Upper lobe of left lung (tissue), 6 donors: ENCODE data around the gene DEPP1. TPM values are rescaled to one million over a fixed set of nuclear protein-coding genes. Genes with fewer than 3 reads are reported as not detected.

Source experiments
- ATAC-seq, 2 donors: fragments of 200-7000 bp; cut with Tn5 transposase; one replicate each; pipeline ENCODE4 v1.9.1; 2022; ENCODE audit warnings: mild to moderate bottlenecking in 2 of 2, moderate library complexity in 2 of 2; ENCODE audit not compliant: low FRiP score in 2 of 2
- DNase-seq, 2 donors: peaks; one replicate each; pipeline ENCODE4 v3.0.0-alpha.2; 2019 to 2020
- H3K27ac ChIP-seq, 4 donors: fragments of 200-600 bp; sonication (generic); one replicate each; pipeline ENCODE4 v1.5.1; 2016 to 2019
- H3K27me3 ChIP-seq, 4 donors: fragments of 200-600 bp; sonication (generic); one replicate each; pipeline ENCODE4 v1.5.1; 2017 to 2019
- H3K36me3 ChIP-seq, 4 donors: fragments of 200-600 bp; sonication (generic); one replicate each; pipeline ENCODE4 v1.5.1; 2016 to 2019
- H3K4me1 ChIP-seq, 4 donors: fragments of 200-600 bp; sonication (generic); one replicate each; pipeline ENCODE4 v1.5.1; 2018 to 2019
- H3K4me3 ChIP-seq, 4 donors: fragments of 200-600 bp; sonication (generic); one replicate each; pipeline ENCODE4 v1.5.1; 2017 to 2019; ENCODE audit warnings: mild to moderate bottlenecking in 2 of 4, moderate library complexity in 1 of 4
- H3K9me3 ChIP-seq, 4 donors: fragments of 200-600 bp; sonication (generic); one replicate each; pipeline ENCODE4 v1.5.1; 2018 to 2019
- EP300 ChIP-seq, 4 donors: sonication (generic); formaldehyde crosslinking; IDR thresholded peaks; one replicate each; pipeline ENCODE4 v1.5.1; 2017; ENCODE audit warnings: antibody characterized with exemption in 4 of 4, control low read depth in 2 of 4
- POLR2A ChIP-seq, 4 donors: fragments of 450-650 bp; IDR thresholded peaks; one replicate each; pipeline ENCODE4 v1.5.1; 2016 to 2017; ENCODE audit warnings: antibody characterized with exemption in 4 of 4, mild to moderate bottlenecking in 2 of 4
- POLR2AphosphoS5 ChIP-seq, 2 donors: sonication (generic); formaldehyde crosslinking; IDR thresholded peaks; one replicate each; pipeline ENCODE4 v1.5.1; 2017; ENCODE audit warnings: antibody characterized with exemption in 2 of 2
- WGBS, 2 donors: methylation state at CpG; one replicate each; pipeline ENCODE4 v1.1.5; 2017 to 2018; 5-methylcytosine and 5-hydroxymethylcytosine counted together
- total RNA-seq, 6 donors: library from RNA; depleted of rRNA in 4 of 6; stranded (reverse); fragments of >200 nt in 4 of 6; gene quantifications; one replicate each; pipeline versions ENCODE4 v1.1.0 to v1.2.1, GENCODE V29; 2016 to 2021
- TF ChIP-seq, protein P1 (sequence below), 6 experiments: fragments of 450-650 bp in 4 of 6; fragments of 200-600 bp in 2 of 6; sonication (generic) in 2 of 6; IDR thresholded peaks; one replicate each; pipeline ENCODE4 v1.5.1; 2016 to 2019; ENCODE audit warnings: antibody characterized with exemption in 6 of 6
- donor health status: DM: no; HTN: no; CAD: no; lungs with moderate emphysema.
- donor health status: DM: no; HTN: yes; CAD: no; lungs with severe emphysema.

DEPP1 gene
- total RNA-seq, 6 donors from 2014 or later: 42.0 to 405 (median 95.6) TPM

DNA sequence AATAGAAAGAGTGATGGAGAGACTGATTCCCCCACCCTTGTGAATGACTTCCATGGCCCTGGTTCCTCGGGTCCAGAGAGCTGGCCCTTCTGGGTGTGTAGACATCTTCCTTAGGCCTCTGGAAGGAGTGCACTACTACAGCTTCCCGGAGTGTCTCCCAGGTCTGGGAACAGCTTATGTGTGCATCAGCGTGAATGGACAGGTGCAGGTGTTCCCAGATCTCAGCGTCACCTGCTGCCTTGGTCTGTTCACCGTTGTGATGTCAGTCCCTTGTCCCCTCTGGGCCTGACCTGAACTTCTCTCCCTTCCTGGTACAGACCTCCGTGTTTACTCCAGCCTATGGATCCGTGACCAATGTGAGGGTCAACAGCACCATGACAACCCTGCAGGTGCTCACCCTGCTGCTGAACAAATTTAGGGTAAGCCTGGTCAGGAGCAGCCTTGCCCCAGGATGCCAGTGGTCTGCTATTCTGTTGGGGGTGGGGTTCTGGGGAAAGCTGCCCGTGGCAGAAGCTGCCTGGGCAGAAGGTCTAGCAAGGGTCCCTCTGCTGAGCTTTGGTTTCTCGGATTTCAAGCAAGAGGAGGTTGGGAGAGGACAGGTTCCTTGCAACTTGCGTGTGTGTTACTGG lies 10.5 kb upstream of the DEPP1 start:
- Histone ChIP-seq H3K27ac (peak overlapping the region in 3 of 4 donors; percentile 41 to 92 (median 64)), H3K4me1 (peaks cover 43 to 77% (median 59%) of the 10 kb centered on the region in 4 donors), H3K27me3 (no peaks in the 10 kb centered on the region), H3K9me3 (no peaks in the 10 kb centered on the region), H3K4me3 (no peak overlapping the region), H3K36me3 (peaks cover 0 to 44% (median 19%) of the 10 kb centered on the region in 4 donors)
- 98 to 99% methylated on average over 8 to 10 of the region's 10 CpGs for WGBS, 2 donors
- DNase-seq (no peak), ATAC-seq (no peak)
- no peak for TF ChIP-seq EP300 (IDR thresholded peaks at IDR 0.05)

DNA sequence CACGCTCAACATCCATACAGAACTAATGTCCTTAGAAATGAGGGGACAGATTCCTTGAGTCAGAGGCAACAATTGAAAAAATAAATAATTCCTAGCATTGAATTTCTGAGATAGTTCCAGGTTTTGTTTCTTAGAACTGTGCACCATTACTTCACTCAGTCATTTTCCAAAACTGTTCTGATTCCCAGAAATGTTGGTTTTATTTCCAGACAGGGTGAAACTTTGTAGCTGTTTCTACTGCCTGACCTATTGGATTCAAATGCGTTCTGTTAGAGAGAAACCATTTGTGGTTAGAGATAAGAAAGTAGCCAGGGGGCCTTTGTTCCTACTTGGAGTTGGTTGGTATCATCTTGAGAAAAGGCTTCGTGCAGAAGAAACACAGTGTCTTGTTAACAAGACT lies 8.1 kb upstream of the DEPP1 start:
- DNase-seq (no peak), ATAC-seq (peak in 1 of 2 donors; percentile 16)
- Histone ChIP-seq H3K27me3 (no peaks in the 10 kb centered on the region), H3K27ac (peak overlapping the region in 3 of 4 donors; percentile 29 to 76 (median 75)), H3K9me3 (no peaks in the 10 kb centered on the region), H3K4me1 (peaks cover 46 to 79% (median 64%) of the 10 kb centered on the region in 4 donors), H3K4me3 (no peak overlapping the region), H3K36me3 (peaks cover 0 to 44% (median 9%) of the 10 kb centered on the region in 4 donors)
- TF ChIP-seq POLR2A (IDR thresholded peaks at IDR 0.05) (no peak), POLR2AphosphoS5 (IDR thresholded peaks at IDR 0.05) (peak in 1 of 2 donors; percentile 17), EP300 (IDR thresholded peaks at IDR 0.05) (peak in 1 of 4 donors; percentile 52)
- TF ChIP-seq, protein P1, sequence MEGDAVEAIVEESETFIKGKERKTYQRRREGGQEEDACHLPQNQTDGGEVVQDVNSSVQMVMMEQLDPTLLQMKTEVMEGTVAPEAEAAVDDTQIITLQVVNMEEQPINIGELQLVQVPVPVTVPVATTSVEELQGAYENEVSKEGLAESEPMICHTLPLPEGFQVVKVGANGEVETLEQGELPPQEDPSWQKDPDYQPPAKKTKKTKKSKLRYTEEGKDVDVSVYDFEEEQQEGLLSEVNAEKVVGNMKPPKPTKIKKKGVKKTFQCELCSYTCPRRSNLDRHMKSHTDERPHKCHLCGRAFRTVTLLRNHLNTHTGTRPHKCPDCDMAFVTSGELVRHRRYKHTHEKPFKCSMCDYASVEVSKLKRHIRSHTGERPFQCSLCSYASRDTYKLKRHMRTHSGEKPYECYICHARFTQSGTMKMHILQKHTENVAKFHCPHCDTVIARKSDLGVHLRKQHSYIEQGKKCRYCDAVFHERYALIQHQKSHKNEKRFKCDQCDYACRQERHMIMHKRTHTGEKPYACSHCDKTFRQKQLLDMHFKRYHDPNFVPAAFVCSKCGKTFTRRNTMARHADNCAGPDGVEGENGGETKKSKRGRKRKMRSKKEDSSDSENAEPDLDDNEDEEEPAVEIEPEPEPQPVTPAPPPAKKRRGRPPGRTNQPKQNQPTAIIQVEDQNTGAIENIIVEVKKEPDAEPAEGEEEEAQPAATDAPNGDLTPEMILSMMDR (IDR thresholded peaks at IDR 0.05): no peak
- WGBS, 2 donors: 51 to 62% methylated on average over 3 of the region's 3 CpGs

DNA sequence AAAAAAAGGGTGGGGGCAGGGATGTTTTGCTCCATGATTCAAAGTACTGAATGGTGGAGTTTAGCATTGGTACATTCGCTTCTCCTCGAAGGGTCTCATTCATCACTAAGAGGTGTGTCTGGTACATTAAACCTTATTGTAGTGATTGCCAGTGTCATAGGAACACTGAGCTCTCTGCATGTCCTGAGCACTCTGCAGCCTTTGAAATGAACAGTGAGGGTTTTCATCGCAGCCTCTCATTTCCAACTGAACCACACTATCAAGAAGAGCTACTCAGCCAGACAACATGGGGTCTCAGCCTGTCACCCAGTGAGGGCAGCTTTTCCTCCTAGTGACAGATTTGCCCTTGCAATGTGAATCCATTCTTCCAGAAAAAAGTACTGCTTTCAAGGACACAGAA lies 7.6 kb upstream of the DEPP1 start:
- no peaks in the 10 kb centered on the region for H3K27me3 ChIP-seq
- H3K4me1 ChIP-seq: peaks cover 41 to 79% (median 65%) of the 10 kb centered on the region in 4 donors
- no peak overlapping the region for H3K4me3 ChIP-seq
- peak in 1 of 2 donors; percentile 0 for DNase-seq
- 86 to 93% methylated on average over 3 of the region's 3 CpGs for WGBS, 2 donors
- H3K27ac ChIP-seq: peak overlapping the region; percentile 67 to 78 (median 76)
- TF ChIP-seq, protein P1 (IDR thresholded peaks at IDR 0.05): no peak
- TF ChIP-seq POLR2A (IDR thresholded peaks at IDR 0.05) (no peak), POLR2AphosphoS5 (IDR thresholded peaks at IDR 0.05) (no peak), EP300 (IDR thresholded peaks at IDR 0.05) (no peak)
- H3K36me3 ChIP-seq: peaks cover 0 to 40% (median 9%) of the 10 kb centered on the region in 4 donors
- H3K9me3 ChIP-seq: no peaks in the 10 kb centered on the region
- no peak for ATAC-seq

DNA sequence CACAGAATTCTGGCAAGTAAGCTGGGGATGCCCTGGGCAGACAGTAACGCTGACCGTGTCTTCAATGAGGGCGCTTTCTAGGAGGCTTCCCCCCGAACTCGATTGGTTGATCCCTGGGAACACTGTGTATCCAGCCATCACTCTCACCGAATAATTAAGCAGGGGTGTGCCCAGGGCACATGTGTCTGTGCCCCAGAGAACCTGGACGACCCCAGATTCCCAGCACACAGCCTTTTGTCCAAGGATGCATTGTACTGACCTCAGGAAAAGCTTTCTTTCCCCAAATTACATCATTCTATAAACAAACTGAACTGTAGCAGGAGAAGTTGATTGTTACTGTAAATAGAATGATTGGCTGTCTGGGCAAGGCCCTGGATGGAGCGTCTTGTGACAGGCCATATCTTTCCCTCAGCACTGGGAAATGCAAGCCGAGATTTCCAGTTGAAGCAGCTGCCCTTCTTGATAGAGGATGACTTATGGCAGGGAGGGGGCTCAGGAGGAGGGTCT lies 6.6 kb upstream of the DEPP1 start:
- 34 to 71% methylated on average over 9 of the region's 9 CpGs for WGBS, 2 donors
- TF ChIP-seq POLR2A (IDR thresholded peaks at IDR 0.05) (no peak), EP300 (IDR thresholded peaks at IDR 0.05) (peak in 2 of 4 donors; percentile 86 to 93), POLR2AphosphoS5 (IDR thresholded peaks at IDR 0.05) (peak; percentile 67 to 83)
- TF ChIP-seq, protein P1 (IDR thresholded peaks at IDR 0.05): no peak
- ATAC-seq (no peak), DNase-seq (peak in 1 of 2 donors; percentile 43)
- peaks cover 44 to 80% (median 65%) of the 10 kb centered on the region in 4 donors for H3K4me1 ChIP-seq
- peaks cover 0 to 38% (median 7%) of the 10 kb centered on the region in 4 donors for H3K36me3 ChIP-seq
- peak overlapping the region; percentile 67 to 78 (median 76) for H3K27ac ChIP-seq
- no peaks in the 10 kb centered on the region for H3K9me3 ChIP-seq
- H3K27me3 ChIP-seq: no peaks in the 10 kb centered on the region
- H3K4me3 ChIP-seq: no peak overlapping the region

DNA sequence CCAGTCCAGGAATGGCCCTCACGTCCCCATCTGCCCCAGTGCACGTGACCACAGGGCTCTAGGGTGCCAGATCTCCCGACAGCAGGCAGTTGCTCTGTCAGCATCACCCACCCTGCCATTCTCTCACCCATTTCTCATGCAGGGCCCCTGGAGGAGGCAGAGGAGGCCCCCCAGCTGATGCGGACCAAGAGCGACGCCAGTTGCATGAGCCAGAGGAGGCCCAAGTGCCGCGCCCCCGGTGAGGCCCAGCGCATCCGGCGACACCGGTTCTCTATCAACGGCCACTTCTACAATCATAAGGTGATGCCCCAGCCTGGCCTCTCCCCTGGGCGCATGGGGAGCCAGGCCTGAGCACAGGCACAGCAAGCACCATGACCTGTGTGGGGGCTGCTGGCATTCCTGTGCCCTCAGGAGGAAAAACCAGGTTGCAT lies 6.1 kb upstream of the DEPP1 start:
- Histone ChIP-seq H3K36me3 (peaks cover 0 to 35% (median 7%) of the 10 kb centered on the region in 4 donors), H3K9me3 (no peaks in the 10 kb centered on the region), H3K27ac (peak overlapping the region; percentile 67 to 78 (median 76)), H3K27me3 (no peaks in the 10 kb centered on the region), H3K4me3 (no peak overlapping the region), H3K4me1 (peaks cover 50 to 84% (median 67%) of the 10 kb centered on the region in 4 donors)
- WGBS, 2 donors: 90 to 100% methylated on average over 2 to 15 of the region's 15 CpGs
- DNase-seq: peak in 1 of 2 donors; percentile 75
- no peak for TF ChIP-seq EP300 (IDR thresholded peaks at IDR 0.05)
- TF ChIP-seq, protein P1 (IDR thresholded peaks at IDR 0.05): no peak
- TF ChIP-seq POLR2AphosphoS5 (IDR thresholded peaks at IDR 0.05): no peak
- no peak for TF ChIP-seq POLR2A (IDR thresholded peaks at IDR 0.05)
- ATAC-seq: no peak
